NCI-H2029 treated with DMSO at 0.1 percent for 48 hours (cell line): ENCODE data around the gene FBXO46.

Experiments used
- DNase-seq: peaks from one replicate; lab custom pipeline; 2025; lab: John Stamatoyannopoulos, UW

FBXO46 gene

GRCh38 chr19:45730368-45731288 lies at the start of gene FBXO46:
Gene FBXO46 (minus strand): TSS chr19:45730896. CDS start chr19:45713495, 17,401 bp downstream.
- DNase-seq, result peak; percentile 94

- no peak for DNase-seq
Measured at GRCh38 chr19:45780146-45780447, 49.4 kb upstream of the FBXO46 start.

GRCh38 chr19:45779231-45780145 lies 48.8 kb upstream of the FBXO46 start:
- DNase-seq, result peak; percentile 91

- DNase-seq, result no peak
Measured at GRCh38 chr19:45778010-45778661, 47.4 kb upstream of the FBXO46 start.

- DNase-seq, result no peak
Measured at GRCh38 chr19:45777395-45777961, 46.8 kb upstream of the FBXO46 start.

- DNase-seq, result no peak
Measured at GRCh38 chr19:45774765-45775164, 44.1 kb upstream of the FBXO46 start.

- DNase-seq, result no peak
Measured at GRCh38 chr19:45773384-45773783, 42.7 kb upstream of the FBXO46 start.

GRCh38 chr19:45772912-45773311 lies 42.2 kb upstream of the FBXO46 start:
- no peak for DNase-seq

- no peak for DNase-seq
Measured at GRCh38 chr19:45772130-45772840, 41.6 kb upstream of the FBXO46 start.

- DNase-seq, result no peak
Measured at GRCh38 chr19:45771311-45771933, 40.7 kb upstream of the FBXO46 start.

GRCh38 chr19:45770192-45771101 lies 39.8 kb upstream of the FBXO46 start:
- DNase-seq, result peak; percentile 95

GRCh38 chr19:45769821-45770191 lies 39.1 kb upstream of the FBXO46 start:
- DNase-seq, result no peak

GRCh38 chr19:45768984-45769782 lies 38.5 kb upstream of the FBXO46 start, which contains the start of gene SIX5:
Gene SIX5 (minus strand): TSS chr19:45769252. CDS start chr19:45768844, 408 bp downstream.
- peak; percentile 80 for DNase-seq

- no peak for DNase-seq
Measured at GRCh38 chr19:45768655-45768983, 37.9 kb upstream of the FBXO46 start.

GRCh38 chr19:45767881-45768654 lies 37.4 kb upstream of the FBXO46 start:
- no peak for DNase-seq

- DNase-seq, result peak; percentile 9
Measured at GRCh38 chr19:45767410-45767880, 36.7 kb upstream of the FBXO46 start.

GRCh38 chr19:45766869-45767346 lies 36.2 kb upstream of the FBXO46 start:
- DNase-seq, result no peak

- DNase-seq, result no peak
Measured at GRCh38 chr19:45766296-45766868, 35.7 kb upstream of the FBXO46 start.
